Activated naive CD4-positive, alpha-beta T cell treated with anti-CD3 and anti-CD28 coated beads, Interleukin-2, amount 10 ng/mL, durations not matched to agents 7 days and 5 days (primary cell): ENCODE measurements around the gene KCTD16.
A peak's percentile ranks its signal among the peaks of the same experiment; 100 is the strongest.

Source experiments
- CTCF ChIA-PET: fragments of 350-600 bp; sonication (Branson Sonifier 250); formaldehyde crosslinking; loops from one replicate; lab custom pipeline; 2021; ENCODE audit warnings: antibody characterized with exemption; lab: Charles Lee
- DNase-seq: peaks from one replicate; pipeline ENCODE4 v3.0.0-alpha.2; 2020
- H3K27ac Mint-ChIP-seq: one replicate; pipeline ENCODE4 v1.8.0; 2021; ENCODE audit warnings: mild to moderate bottlenecking, moderate library complexity, mixed read lengths
- H3K27me3 Mint-ChIP-seq: one replicate; pipeline ENCODE4 v1.8.0; 2021; ENCODE audit warnings: mild to moderate bottlenecking, mixed read lengths
- H3K36me3 Mint-ChIP-seq: one replicate; pipeline ENCODE4 v1.8.0; 2021; ENCODE audit warnings: mixed read lengths
- H3K4me1 Mint-ChIP-seq: one replicate; pipeline ENCODE4 v1.8.0; 2021; ENCODE audit warnings: mixed read lengths
- H3K4me3 Mint-ChIP-seq: one replicate; pipeline ENCODE4 v1.8.0; 2021; ENCODE audit warnings: mild to moderate bottlenecking, moderate library complexity, mixed read lengths
- H3K9me3 Mint-ChIP-seq: one replicate; pipeline ENCODE4 v1.8.0; 2021; ENCODE audit warnings: mixed read lengths

Gene KCTD16

GRCh38 chr5:144378681-144379080 is 208.0 kb downstream of the KCTD16 start:
- H3K36me3 Mint-ChIP-seq: no peaks in the 10 kb centered on the region
- no peaks in the 10 kb centered on the region for H3K4me1 Mint-ChIP-seq
- DNase-seq: no peak
- H3K27me3 Mint-ChIP-seq: no peaks in the 10 kb centered on the region
- H3K9me3 Mint-ChIP-seq: peaks cover 3% of the 10 kb centered on the region
- no peak overlapping the region for H3K4me3 Mint-ChIP-seq
- CTCF ChIA-PET: no interaction called here
- H3K27ac Mint-ChIP-seq: no peak overlapping the region

GRCh38 chr5:144385597-144385996 is 214.9 kb downstream of the KCTD16 start:
- H3K36me3 Mint-ChIP-seq: no peaks in the 10 kb centered on the region
- no peak overlapping the region for H3K4me3 Mint-ChIP-seq
- H3K4me1 Mint-ChIP-seq: no peaks in the 10 kb centered on the region
- H3K27me3 Mint-ChIP-seq: no peaks in the 10 kb centered on the region
- DNase-seq: no peak
- peaks cover 2% of the 10 kb centered on the region for H3K9me3 Mint-ChIP-seq
- no peak overlapping the region for H3K27ac Mint-ChIP-seq
- CTCF ChIA-PET: no interaction called here

GRCh38 chr5:144386315-144386714 is 215.6 kb downstream of the KCTD16 start:
- Mint-ChIP-seq H3K27ac (no peak overlapping the region), H3K27me3 (no peaks in the 10 kb centered on the region), H3K36me3 (no peaks in the 10 kb centered on the region), H3K4me1 (no peaks in the 10 kb centered on the region), H3K9me3 (peaks cover 2% of the 10 kb centered on the region), H3K4me3 (no peak overlapping the region)
- CTCF ChIA-PET: no interaction called here
- no peak for DNase-seq

- Mint-ChIP-seq H3K27me3 (no peaks in the 10 kb centered on the region), H3K9me3 (no peaks in the 10 kb centered on the region), H3K4me1 (no peaks in the 10 kb centered on the region), H3K27ac (no peak overlapping the region), H3K36me3 (no peaks in the 10 kb centered on the region), H3K4me3 (no peak overlapping the region)
- CTCF ChIA-PET: no interaction called here
- no peak for DNase-seq
These were observed 219.5 kb downstream of the KCTD16 start for GRCh38 chr5:144390133-144390532.

GRCh38 chr5:144391044-144391443 is 220.4 kb downstream of the KCTD16 start:
- H3K27ac Mint-ChIP-seq: no peak overlapping the region
- DNase-seq: no peak
- H3K9me3 Mint-ChIP-seq: no peaks in the 10 kb centered on the region
- no peaks in the 10 kb centered on the region for H3K36me3 Mint-ChIP-seq
- H3K27me3 Mint-ChIP-seq: no peaks in the 10 kb centered on the region
- CTCF ChIA-PET: interaction anchor here (1.2 kb wide), 1 partner anchor 16 kb away, joined by 3 read pairs; no protein-coding TSS in a partner anchor
- H3K4me1 Mint-ChIP-seq: no peaks in the 10 kb centered on the region
- no peak overlapping the region for H3K4me3 Mint-ChIP-seq

- DNase-seq: no peak
- Mint-ChIP-seq H3K4me3 (no peak overlapping the region), H3K9me3 (no peaks in the 10 kb centered on the region), H3K4me1 (no peaks in the 10 kb centered on the region), H3K27me3 (no peaks in the 10 kb centered on the region), H3K36me3 (no peaks in the 10 kb centered on the region), H3K27ac (no peak overlapping the region)
- CTCF ChIA-PET: no interaction called here
These were observed 223.2 kb downstream of the KCTD16 start for GRCh38 chr5:144393641-144394435.

GRCh38 chr5:144395704-144396103 is 225.0 kb downstream of the KCTD16 start:
- CTCF ChIA-PET: no interaction called here
- Mint-ChIP-seq H3K4me3 (no peak overlapping the region), H3K36me3 (no peaks in the 10 kb centered on the region), H3K27ac (no peak overlapping the region), H3K4me1 (no peaks in the 10 kb centered on the region), H3K27me3 (no peaks in the 10 kb centered on the region), H3K9me3 (no peaks in the 10 kb centered on the region)
- no peak for DNase-seq

- DNase-seq: no peak
- peaks cover 2% of the 10 kb centered on the region for H3K9me3 Mint-ChIP-seq
- no peaks in the 10 kb centered on the region for H3K27me3 Mint-ChIP-seq
- no peaks in the 10 kb centered on the region for H3K4me1 Mint-ChIP-seq
- CTCF ChIA-PET: no interaction called here
- H3K27ac Mint-ChIP-seq: no peak overlapping the region
- no peak overlapping the region for H3K4me3 Mint-ChIP-seq
- H3K36me3 Mint-ChIP-seq: no peaks in the 10 kb centered on the region
These were observed 232.4 kb downstream of the KCTD16 start for GRCh38 chr5:144403058-144403457.

GRCh38 chr5:144403817-144404420 is 233.2 kb downstream of the KCTD16 start:
- CTCF ChIA-PET: no interaction called here
- no peaks in the 10 kb centered on the region for H3K27me3 Mint-ChIP-seq
- H3K36me3 Mint-ChIP-seq: no peaks in the 10 kb centered on the region
- no peak for DNase-seq
- peak overlapping the region; percentile 42 for H3K27ac Mint-ChIP-seq
- H3K9me3 Mint-ChIP-seq: peaks cover 6% of the 10 kb centered on the region
- no peak overlapping the region for H3K4me3 Mint-ChIP-seq
- no peaks in the 10 kb centered on the region for H3K4me1 Mint-ChIP-seq

- Mint-ChIP-seq H3K27me3 (no peaks in the 10 kb centered on the region), H3K4me3 (no peak overlapping the region), H3K36me3 (no peaks in the 10 kb centered on the region), H3K9me3 (peaks cover 6% of the 10 kb centered on the region), H3K4me1 (no peaks in the 10 kb centered on the region), H3K27ac (no peak overlapping the region)
- DNase-seq: no peak
- CTCF ChIA-PET: no interaction called here
These were observed 234.0 kb downstream of the KCTD16 start for GRCh38 chr5:144404672-144405071.

GRCh38 chr5:144405991-144406390 is 235.3 kb downstream of the KCTD16 start:
- Mint-ChIP-seq H3K27me3 (no peaks in the 10 kb centered on the region), H3K4me1 (no peaks in the 10 kb centered on the region), H3K36me3 (no peaks in the 10 kb centered on the region), H3K4me3 (no peak overlapping the region), H3K27ac (no peak overlapping the region), H3K9me3 (peaks cover 6% of the 10 kb centered on the region)
- CTCF ChIA-PET: no interaction called here
- no peak for DNase-seq

- no peaks in the 10 kb centered on the region for H3K27me3 Mint-ChIP-seq
- CTCF ChIA-PET: no interaction called here
- no peak overlapping the region for H3K27ac Mint-ChIP-seq
These were observed 235.8 kb downstream of the KCTD16 start for GRCh38 chr5:144406442-144406841.

GRCh38 chr5:144414202-144415029 is 243.7 kb downstream of the KCTD16 start:
- H3K9me3 Mint-ChIP-seq: peaks cover 5% of the 10 kb centered on the region
- no peak overlapping the region for H3K27ac Mint-ChIP-seq
- no peaks in the 10 kb centered on the region for H3K27me3 Mint-ChIP-seq
- no peak for DNase-seq
- H3K36me3 Mint-ChIP-seq: no peaks in the 10 kb centered on the region
- no peaks in the 10 kb centered on the region for H3K4me1 Mint-ChIP-seq
- H3K4me3 Mint-ChIP-seq: no peak overlapping the region
- CTCF ChIA-PET: no interaction called here

More at GRCh38 chr5:144406442-144406841, 235.8 kb downstream of the KCTD16 start:
- no peak overlapping the region for H3K4me3 Mint-ChIP-seq
- peaks cover 6% of the 10 kb centered on the region for H3K9me3 Mint-ChIP-seq
- DNase-seq: no peak
- H3K36me3 Mint-ChIP-seq: no peaks in the 10 kb centered on the region
- no peaks in the 10 kb centered on the region for H3K4me1 Mint-ChIP-seq

- H3K27me3 Mint-ChIP-seq: no peaks in the 10 kb centered on the region
- no peak overlapping the region for H3K4me3 Mint-ChIP-seq
- peaks cover 5% of the 10 kb centered on the region for H3K9me3 Mint-ChIP-seq
- CTCF ChIA-PET: no interaction called here
- H3K36me3 Mint-ChIP-seq: no peaks in the 10 kb centered on the region
- DNase-seq: no peak
- H3K27ac Mint-ChIP-seq: no peak overlapping the region
- H3K4me1 Mint-ChIP-seq: no peaks in the 10 kb centered on the region
These were observed 245.5 kb downstream of the KCTD16 start for GRCh38 chr5:144416196-144416595.
